GM15510 (cell line): ENCODE results near the gene BIRC6.

Experiments used
- POLR2A ChIP-seq: IDR thresholded peaks from 3 replicates; pipeline ENCODE4 v1.6.1; 2011; ENCODE audit warnings: borderline replicate concordance; ENCODE audit not compliant: insufficient read length; ENCODE audit errors: extremely low read depth

Gene BIRC6

DNA sequence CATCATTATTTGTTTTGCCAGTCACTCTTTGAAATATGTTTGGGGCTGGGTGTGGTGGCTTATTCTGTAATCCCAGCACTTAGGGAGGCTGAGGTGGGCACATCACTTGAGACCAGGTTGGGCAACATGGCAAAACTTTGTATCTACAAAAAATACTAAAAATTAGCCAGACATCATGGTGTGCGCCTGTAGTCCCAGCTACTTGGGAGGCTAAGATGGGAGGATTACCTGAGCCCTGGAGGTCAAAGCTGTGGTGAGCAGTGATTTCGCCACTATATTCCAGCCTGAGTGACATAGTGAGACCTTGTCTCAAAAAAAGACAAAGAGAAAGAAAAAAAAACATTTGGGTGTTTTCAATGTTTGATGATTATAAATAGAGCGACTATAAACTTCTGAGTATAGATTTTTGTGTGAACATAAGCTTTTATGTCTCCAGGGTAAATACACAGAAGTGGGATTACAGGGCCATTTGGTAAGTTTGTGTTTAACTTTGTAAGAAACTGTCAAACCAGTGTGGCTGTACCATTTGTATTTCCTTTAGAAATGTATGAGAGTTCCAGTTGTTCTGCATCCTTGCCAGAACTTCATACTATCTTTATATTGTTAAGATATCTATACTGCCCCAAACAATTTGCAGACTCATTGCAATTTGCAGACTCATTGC lies 15.8 kb downstream of the BIRC6 start:
- TF ChIP-seq POLR2A = no peak

DNA sequence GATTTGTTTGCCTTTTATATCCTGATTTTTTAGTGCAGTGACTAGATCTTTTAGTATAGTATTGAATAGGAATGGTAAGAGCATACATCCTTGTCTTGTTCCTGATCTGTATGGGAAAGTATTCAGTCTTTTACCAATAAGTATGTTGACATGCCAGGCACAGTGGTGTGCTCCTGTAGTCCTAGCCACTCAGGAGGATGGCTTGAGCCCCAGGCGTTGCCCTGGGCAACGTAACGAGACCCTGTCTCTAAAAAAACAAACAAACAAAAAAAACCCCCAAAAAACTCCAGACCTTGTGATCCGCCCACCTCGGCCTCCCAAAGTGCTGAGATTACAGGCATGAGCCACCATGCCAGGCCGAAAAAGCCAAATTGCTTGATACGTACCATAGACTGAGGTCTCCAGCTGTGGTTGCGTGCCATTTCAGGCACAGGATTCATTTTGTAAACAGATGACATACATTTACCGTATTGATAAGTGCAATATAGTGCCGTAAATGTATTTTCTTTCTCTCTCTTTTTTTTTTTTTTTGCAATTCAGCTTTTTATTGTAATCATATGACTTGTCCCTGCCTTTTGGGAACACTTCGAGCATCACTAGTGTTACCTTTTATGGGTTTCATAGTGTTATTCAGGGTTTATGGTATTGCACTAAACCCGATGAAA lies 18.5 kb downstream of the BIRC6 start:
- no peak for TF ChIP-seq POLR2A

DNA sequence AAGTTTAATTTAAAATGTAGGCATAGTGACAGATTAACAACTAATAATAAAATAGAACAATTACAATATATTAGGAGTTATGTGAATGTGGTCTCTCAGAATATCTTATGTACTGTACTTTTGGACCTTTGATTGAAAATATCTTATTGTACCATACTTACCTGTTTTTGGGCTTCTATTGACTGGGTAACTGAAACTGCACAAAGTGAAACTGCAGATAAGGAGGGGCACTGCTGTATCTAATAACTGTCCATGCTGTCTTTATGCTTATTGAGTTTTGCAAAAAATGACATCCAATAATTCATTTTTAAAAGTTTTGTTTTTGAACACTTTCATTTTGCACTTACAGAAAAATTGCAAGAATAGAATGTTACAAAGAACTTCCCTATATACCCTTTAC lies 19.9 kb downstream of the BIRC6 start:
- TF ChIP-seq POLR2A = no peak

DNA sequence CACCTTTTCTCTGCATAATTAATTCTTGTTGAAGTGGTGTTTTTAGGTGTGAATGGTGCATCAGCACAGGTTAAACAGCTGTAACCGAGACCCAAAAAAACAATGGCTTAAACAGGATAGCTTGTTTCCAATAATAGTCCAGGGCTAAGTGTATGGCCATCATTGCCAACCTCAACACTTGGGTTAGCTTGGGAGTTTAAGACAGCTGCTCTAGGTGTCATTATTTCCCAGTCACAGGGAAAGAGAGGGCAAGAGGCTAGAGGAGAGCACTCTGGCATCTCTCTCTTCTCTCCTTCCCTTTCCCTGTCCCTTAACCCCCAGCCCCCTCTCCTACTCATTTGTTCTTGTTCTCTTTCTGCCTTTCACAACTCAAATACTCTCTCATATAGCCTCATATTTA lies 21.1 kb downstream of the BIRC6 start:
- TF ChIP-seq POLR2A = no peak

DNA sequence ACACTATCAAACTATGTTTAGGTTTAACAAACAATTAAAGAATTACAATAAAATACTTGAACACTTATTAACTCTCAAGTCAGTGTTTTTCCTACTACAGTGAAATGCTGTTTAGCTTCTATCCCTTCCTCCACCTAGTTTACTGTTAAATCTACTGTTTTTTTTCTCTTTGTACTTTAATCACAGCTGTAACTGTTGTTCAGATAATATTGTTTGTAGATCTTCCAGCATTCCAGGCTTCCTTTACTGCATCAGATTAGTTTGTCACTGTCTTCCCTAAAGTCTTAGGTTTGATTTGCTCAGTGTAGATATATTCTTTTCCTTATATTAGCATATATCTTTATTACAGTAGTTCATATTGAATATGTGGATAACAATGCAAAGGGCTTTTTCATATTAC lies 22.5 kb downstream of the BIRC6 start:
- TF ChIP-seq POLR2A = no peak

DNA sequence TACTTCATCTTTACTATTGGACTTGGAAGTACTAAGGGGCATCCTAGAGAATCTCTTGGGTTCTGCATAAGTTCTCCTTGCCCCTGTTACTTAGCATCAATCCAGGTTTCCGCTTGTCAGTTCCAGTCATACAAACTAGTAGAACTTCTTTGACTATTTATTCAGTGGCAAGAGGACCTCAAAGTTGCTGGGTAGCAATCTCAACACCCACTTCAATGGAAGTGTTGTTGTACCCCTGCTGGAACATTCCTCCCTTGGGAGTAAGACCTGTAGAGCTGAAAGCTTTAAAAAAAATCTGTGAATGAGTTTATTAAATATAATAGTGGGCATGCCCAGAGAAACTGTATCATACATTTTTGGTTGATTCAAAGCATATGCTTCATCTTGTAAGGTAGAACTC lies 27.0 kb downstream of the BIRC6 start:
- no peak for TF ChIP-seq POLR2A

DNA sequence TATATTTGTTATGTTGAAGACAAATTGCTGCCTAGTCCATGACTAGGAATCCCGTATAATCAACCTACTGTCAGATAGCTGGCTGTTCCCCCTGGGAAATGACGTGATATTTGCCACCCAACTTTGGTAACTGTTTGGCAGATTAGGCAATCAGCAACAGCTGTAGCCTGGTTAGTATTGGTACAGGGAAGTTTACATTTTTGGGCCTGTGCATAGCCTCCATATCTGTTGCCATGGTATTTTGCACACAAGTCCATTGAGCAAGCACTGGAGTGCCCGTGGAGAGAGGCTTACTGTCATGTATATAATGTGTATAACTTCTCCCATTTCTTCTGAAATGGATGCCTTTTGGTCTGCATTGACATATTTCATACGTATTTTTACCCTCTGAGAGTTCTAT lies 27.7 kb downstream of the BIRC6 start:
- TF ChIP-seq POLR2A = no peak

DNA sequence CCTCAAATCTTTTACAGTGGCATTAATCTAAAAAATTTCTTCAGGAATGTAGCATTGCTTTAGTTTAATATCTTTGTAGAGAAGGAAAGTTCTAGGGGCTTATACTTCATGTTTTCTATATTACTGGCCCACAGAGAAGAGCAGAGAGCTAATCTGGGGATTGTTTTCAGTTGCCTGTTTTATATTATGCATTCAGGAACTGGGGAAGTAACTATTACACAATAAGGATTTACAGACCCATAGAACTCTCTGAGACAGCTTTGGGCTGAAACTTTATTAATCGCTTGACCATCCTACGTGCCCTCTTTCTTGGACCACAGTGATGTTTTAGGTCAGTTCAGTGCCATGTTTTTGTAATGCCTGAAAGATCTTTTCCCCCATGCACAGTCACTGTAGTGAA lies 29.9 kb downstream of the BIRC6 start:
- TF ChIP-seq POLR2A = no peak

DNA sequence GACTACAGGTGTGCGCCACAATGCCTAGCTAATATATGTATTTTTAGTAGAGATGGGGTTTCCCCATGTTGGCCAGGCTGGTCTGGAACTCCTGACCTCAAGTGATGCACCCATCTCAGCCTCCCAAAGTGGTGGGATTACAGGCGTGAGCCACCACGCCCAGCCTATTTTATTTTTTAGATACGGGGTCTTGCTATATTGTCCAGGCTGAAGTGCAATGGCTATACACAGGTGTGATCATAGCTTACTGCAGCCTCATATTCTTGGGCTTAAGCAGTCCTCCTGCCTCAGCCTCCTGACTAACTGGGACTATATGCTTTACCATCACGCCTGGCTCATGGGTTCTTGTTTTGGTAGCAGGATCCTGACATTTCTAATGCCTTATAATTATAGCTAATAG lies 42.4 kb downstream of the BIRC6 start:
- TF ChIP-seq POLR2A = no peak

DNA sequence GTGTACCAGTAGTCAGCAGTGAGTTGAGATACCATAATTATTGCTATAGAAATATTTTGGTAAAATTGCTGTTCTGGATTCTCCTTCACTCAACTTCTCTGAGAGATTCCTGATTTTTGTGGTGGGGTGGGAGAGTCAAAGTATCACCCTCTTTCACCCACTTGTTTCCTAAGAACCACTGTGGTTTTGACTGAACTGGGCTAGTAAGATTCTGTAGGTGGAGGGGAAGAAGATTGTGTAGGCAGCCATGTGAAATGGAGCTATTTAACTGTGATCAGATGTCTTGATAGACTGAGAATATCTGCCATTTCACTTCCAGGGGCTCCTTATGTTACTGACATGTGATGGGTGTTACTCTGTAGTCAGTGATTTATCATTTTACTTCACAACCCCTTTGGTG lies 45.3 kb downstream of the BIRC6 start:
- TF ChIP-seq POLR2A = no peak

DNA sequence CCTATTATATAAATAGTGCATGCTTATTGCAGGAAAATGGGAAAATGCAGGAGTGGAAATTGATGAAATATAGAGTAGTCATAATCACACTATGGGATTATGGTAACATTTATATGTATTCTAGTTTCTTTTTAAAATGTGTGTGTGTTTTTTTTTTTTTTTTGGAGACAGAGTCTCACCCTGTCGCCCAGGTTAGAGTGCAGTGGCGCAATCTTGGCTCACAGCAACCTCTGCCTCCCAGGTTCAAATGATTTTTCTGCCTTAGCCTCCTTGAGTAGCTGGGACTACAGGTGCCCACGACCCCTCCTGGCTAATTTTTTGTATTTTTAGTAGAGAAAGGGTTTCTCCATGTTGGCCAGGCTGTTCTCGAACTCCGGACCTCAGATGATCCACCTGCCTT lies 47.0 kb downstream of the BIRC6 start:
- no peak for TF ChIP-seq POLR2A

DNA sequence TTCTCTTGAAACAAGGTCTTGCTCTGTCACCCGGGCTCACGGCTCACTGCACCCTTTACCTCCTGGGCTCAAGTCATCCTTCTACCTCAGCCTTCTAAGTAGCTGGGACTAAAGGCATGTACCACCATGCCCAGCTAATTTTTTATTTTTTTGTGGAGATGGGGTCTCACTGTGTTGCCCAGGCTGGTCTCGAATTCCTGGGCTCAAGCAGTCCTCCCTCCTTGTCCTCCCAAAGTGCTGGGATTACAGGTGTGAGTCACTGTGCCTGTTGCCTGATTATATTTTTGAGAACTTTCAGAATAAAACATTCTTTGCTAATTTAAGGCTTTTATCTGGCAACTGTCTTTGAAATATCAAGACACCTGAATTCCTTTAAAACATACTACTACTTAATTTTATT lies 47.9 kb downstream of the BIRC6 start:
- no peak for TF ChIP-seq POLR2A

DNA sequence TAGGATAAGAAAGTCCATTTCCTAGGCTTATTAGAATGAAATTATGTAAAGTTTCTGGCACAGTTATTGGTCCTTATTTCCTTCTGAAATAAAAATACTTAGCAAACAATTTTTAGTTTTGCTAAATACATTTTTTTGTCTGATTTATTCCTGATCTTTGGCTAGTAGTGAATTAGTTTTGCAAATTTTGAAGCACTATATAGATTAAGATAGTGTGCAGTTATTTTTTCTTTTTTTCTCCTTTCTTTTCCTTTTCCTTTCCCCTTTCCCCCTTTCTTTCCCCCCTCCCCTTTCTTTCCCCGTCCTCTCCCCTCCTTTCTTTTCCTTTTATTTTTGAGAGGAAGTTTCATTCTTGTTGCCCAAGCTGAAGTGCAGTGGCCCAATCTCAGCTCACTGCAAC lies 59.7 kb downstream of the BIRC6 start:
- no peak for TF ChIP-seq POLR2A

DNA sequence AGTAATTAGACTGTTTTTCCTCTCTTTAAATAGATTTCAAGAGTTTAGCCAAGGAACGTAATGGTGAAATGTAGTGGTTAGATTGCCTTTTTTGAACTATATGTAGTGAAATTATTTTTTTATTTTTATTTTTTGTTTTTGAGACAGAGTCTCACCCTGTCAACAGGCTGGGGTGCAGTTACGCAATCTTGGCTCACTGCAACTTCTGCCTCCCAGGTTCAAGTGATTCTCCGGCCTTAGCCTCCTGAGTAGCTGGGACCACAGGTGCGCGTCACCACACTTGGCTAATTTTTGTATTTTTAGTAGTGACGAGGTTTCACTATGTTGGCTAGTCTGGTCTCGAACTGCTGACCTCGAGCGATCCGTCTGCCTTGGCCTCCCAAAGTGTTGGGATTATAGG lies 60.8 kb downstream of the BIRC6 start:
- no peak for TF ChIP-seq POLR2A

DNA sequence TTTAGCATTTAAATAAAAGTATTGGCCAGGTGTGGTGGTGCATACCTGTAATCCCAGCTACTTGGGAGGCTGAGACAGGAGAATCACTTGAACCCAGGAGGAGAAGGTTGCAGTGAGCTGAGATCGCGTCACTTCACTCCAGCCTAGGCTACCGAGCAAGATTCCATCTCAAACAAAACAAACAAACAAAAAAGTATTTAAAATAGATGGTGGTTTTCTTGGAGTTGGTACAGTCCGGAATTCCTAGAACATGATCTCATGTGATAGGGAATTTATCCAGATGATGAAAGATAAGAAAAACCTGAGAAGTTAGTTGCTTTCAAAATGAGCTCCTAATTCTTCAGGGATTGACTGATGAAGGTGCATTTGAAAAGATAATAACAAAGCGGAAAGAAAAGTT lies 62.0 kb downstream of the BIRC6 start:
- no peak for TF ChIP-seq POLR2A

DNA sequence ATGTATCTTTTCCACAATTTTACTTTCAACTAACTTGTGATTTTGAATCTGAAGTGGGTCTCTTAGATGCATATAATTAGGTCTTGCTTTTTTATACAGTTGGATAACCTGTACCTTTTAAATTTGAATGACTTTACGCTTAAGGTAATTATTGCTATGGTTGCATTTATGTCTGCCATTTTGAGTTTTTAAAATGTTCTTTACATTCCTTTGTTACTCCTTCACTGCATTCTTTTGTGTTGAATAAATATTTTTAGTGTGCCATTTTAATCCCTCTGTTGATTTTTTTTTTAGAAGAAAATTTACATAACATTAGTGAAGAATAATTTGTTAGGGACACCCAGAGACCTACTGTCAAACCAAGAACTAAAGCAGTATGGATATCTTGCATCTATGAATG lies 65.3 kb downstream of the BIRC6 start:
- no peak for TF ChIP-seq POLR2A
